ENCODE measurements around the gene RCAN3. TPM values are rescaled to one million over a fixed set of nuclear protein-coding genes. Genes with fewer than 3 reads are reported as not detected.

The RCAN3 gene
- total and polyA plus RNA-seq, 2 of the 13 experiments (the other 11 are each of a cell fraction or from before 2014, with no cell fraction given) = 12.2 to 13.3 TPM

DNA sequence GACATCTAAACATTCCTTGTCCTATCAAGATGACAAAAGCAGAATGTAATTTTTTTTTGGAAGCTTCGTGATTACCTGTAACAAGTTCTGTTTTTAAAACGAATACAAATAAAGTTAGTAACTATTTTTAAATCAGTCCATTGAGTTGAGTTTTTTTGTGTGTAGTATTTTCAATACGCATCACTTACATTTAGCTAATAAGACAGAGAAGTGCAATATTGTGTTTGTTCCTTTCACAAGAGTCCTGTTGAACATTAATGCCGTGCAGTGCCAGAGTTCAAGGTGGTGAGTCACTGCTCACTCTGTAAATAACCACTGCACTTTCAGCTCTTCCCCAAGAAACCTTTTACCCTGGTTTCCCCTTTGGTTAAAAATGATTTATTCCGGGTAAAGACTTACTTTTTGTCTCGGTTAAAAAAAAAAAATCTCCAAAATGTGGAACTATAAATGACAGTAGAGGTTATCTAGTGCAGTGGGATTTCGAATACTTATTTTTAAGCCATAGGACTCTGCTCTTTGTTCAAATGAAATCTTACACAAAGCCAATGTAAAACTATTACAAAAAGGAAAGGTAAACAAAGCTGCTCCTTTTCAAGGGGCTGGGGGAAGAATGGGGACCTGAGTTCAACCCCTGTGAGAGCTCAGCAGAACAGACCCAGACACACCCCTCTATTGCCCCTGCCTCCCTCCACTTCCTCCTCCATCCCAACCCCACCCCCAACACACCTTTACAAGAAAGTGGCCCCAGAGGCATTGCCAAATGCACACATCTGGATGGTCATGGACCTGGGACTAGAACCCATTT is 38.5 kb downstream of the RCAN3 start (continued):
- TF ChIP-seq, protein P1, sequence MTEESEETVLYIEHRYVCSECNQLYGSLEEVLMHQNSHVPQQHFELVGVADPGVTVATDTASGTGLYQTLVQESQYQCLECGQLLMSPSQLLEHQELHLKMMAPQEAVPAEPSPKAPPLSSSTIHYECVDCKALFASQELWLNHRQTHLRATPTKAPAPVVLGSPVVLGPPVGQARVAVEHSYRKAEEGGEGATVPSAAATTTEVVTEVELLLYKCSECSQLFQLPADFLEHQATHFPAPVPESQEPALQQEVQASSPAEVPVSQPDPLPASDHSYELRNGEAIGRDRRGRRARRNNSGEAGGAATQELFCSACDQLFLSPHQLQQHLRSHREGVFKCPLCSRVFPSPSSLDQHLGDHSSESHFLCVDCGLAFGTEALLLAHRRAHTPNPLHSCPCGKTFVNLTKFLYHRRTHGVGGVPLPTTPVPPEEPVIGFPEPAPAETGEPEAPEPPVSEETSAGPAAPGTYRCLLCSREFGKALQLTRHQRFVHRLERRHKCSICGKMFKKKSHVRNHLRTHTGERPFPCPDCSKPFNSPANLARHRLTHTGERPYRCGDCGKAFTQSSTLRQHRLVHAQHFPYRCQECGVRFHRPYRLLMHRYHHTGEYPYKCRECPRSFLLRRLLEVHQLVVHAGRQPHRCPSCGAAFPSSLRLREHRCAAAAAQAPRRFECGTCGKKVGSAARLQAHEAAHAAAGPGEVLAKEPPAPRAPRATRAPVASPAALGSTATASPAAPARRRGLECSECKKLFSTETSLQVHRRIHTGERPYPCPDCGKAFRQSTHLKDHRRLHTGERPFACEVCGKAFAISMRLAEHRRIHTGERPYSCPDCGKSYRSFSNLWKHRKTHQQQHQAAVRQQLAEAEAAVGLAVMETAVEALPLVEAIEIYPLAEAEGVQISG (CRISPR knock-in tag; IDR thresholded peaks at IDR 0.05) = peak; percentile 6; the same call in 1 of the 2 replicates
- TF ChIP-seq PPARG (CRISPR knock-in tag; conservative IDR thresholded peaks at IDR 0.05) (peak; percentile 90), ZNF430 (CRISPR knock-in tag; IDR thresholded peaks at IDR 0.05) (no peak), ZNF230 (CRISPR knock-in tag; IDR thresholded peaks at IDR 0.05) (peak; percentile 29; the same call in 1 of the 2 replicates), CREB1 (IDR thresholded peaks at IDR 0.05) (0 out of 2 replicates have a peak, but pooled peaks have one; percentile 16), CREB1 (CRISPR knock-in tag; IDR thresholded peaks at IDR 0.05) (peak; percentile 63), ELF3 (CRISPR knock-in tag; IDR thresholded peaks at IDR 0.05) (peak; percentile 51), KMT2B (CRISPR knock-in tag; IDR thresholded peaks at IDR 0.05) (0 out of 2 replicates have a peak, but pooled peaks have one; percentile 17), CEBPG (CRISPR knock-in tag; IDR thresholded peaks at IDR 0.05) (peak; percentile 62), NFIC (IDR thresholded peaks at IDR 0.05; ENCODE audit: low read length) (peak; percentile 75; the same call in 1 of the 2 replicates), TBX3 (IDR thresholded peaks at IDR 0.05; ENCODE audit: borderline replicate concordance) (peak; percentile 47; the same call in 1 of the 2 replicates), NCOA2 (CRISPR knock-in tag; IDR thresholded peaks at IDR 0.05) (peak; percentile 91), GATAD2A (CRISPR knock-in tag; IDR thresholded peaks at IDR 0.05) (peak; percentile 96), MED8 (CRISPR knock-in tag; IDR thresholded peaks at IDR 0.05; ENCODE audit: insufficient replicate concordance) (no peak), IRF2 (CRISPR knock-in tag; IDR thresholded peaks at IDR 0.05) (peak; percentile 26; the same call in 1 of the 2 replicates), ZNF296 (CRISPR knock-in tag; conservative IDR thresholded peaks at IDR 0.05) (no peak), ZNF644 (CRISPR knock-in tag; IDR thresholded peaks at IDR 0.05; ENCODE audit: low read depth) (0 out of 2 replicates have a peak, but pooled peaks have one; percentile 10), HOXA3 (CRISPR knock-in tag; IDR thresholded peaks at IDR 0.05) (peak; percentile 22; the same call in 1 of the 2 replicates), SMARCE1 (IDR thresholded peaks at IDR 0.05; ENCODE audit: borderline replicate concordance) (0 out of 2 replicates have a peak, but pooled peaks have one; percentile 40)
- TF ChIP-seq, protein P2, sequence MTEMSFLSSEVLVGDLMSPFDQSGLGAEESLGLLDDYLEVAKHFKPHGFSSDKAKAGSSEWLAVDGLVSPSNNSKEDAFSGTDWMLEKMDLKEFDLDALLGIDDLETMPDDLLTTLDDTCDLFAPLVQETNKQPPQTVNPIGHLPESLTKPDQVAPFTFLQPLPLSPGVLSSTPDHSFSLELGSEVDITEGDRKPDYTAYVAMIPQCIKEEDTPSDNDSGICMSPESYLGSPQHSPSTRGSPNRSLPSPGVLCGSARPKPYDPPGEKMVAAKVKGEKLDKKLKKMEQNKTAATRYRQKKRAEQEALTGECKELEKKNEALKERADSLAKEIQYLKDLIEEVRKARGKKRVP (CRISPR knock-in tag; IDR thresholded peaks at IDR 0.05) = peak in 1 of 2 experiments; percentile 41; a peak in 1 of 4 replicates
- TF ChIP-seq, protein P3, sequence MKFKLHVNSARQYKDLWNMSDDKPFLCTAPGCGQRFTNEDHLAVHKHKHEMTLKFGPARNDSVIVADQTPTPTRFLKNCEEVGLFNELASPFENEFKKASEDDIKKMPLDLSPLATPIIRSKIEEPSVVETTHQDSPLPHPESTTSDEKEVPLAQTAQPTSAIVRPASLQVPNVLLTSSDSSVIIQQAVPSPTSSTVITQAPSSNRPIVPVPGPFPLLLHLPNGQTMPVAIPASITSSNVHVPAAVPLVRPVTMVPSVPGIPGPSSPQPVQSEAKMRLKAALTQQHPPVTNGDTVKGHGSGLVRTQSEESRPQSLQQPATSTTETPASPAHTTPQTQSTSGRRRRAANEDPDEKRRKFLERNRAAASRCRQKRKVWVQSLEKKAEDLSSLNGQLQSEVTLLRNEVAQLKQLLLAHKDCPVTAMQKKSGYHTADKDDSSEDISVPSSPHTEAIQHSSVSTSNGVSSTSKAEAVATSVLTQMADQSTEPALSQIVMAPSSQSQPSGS (CRISPR knock-in tag; IDR thresholded peaks at IDR 0.05) = peak; percentile 62
- TF ChIP-seq, protein P4, sequence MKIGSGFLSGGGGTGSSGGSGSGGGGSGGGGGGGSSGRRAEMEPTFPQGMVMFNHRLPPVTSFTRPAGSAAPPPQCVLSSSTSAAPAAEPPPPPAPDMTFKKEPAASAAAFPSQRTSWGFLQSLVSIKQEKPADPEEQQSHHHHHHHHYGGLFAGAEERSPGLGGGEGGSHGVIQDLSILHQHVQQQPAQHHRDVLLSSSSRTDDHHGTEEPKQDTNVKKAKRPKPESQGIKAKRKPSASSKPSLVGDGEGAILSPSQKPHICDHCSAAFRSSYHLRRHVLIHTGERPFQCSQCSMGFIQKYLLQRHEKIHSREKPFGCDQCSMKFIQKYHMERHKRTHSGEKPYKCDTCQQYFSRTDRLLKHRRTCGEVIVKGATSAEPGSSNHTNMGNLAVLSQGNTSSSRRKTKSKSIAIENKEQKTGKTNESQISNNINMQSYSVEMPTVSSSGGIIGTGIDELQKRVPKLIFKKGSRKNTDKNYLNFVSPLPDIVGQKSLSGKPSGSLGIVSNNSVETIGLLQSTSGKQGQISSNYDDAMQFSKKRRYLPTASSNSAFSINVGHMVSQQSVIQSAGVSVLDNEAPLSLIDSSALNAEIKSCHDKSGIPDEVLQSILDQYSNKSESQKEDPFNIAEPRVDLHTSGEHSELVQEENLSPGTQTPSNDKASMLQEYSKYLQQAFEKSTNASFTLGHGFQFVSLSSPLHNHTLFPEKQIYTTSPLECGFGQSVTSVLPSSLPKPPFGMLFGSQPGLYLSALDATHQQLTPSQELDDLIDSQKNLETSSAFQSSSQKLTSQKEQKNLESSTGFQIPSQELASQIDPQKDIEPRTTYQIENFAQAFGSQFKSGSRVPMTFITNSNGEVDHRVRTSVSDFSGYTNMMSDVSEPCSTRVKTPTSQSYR (CRISPR knock-in tag; IDR thresholded peaks at IDR 0.05; ENCODE audit: borderline replicate concordance) = peak; percentile 68

All from HepG2 (cell line).